HepG2 (cell line): Measurements from ENCODE around the gene ZNF446. TPM values are rescaled to one million over a fixed set of nuclear protein-coding genes. Genes with fewer than 3 reads are reported as not detected.

Experiments
- HINFP ChIP-seq: sonication (generic); formaldehyde crosslinking; IDR thresholded peaks from 2 replicates; pipeline ENCODE4 v1.4.0; 2020; ENCODE audit warnings: low read depth, mild to moderate bottlenecking, missing genetic modification reagents
- MIER3 ChIP-seq: IDR thresholded peaks from 2 replicates; pipeline ENCODE4 v1.6.1; 2016; ENCODE audit warnings: missing compliant biosample characterization, borderline replicate concordance
- NCOR1 ChIP-seq: fragments of 200-600 bp; sonication (generic); IDR thresholded peaks from 2 replicates; pipeline ENCODE4 v1.7.0; 2017; ENCODE audit warnings: antibody characterized with exemption, low read length, borderline replicate concordance
- PCBP1 ChIP-seq: fragments of 200-400 bp; formaldehyde crosslinking; IDR thresholded peaks from 2 replicates; pipeline ENCODE4 v1.6.1; 2017; ENCODE audit warnings: mild to moderate bottlenecking, low read depth, low read length, borderline replicate concordance
- U2AF2 ChIP-seq: fragments of 200-400 bp; formaldehyde crosslinking; IDR thresholded peaks from 2 replicates; pipeline ENCODE4 v1.6.1; 2017; ENCODE audit warnings: low read depth, mild to moderate bottlenecking, low read length
- ZBTB21 ChIP-seq: sonication (generic); formaldehyde crosslinking; IDR thresholded peaks from 2 replicates; pipeline ENCODE4 v1.4.0; 2020; ENCODE audit warnings: missing genetic modification reagents
- ZBTB40 ChIP-seq, 2 experiments: fragments of 450-650 bp in 1 of 2; sonication (generic) in 1 of 2; formaldehyde crosslinking in 1 of 2; IDR thresholded peaks; 2 replicates each; pipeline versions ENCODE4 v1.6.1 to v1.8.0; 2016 to 2022; ENCODE audit warnings: antibody characterized with exemption in 1 of 2, mild to moderate bottlenecking in 1 of 2, missing genetic modification reagents in 1 of 2
- ZMAT5 ChIP-seq: sonication (generic); formaldehyde crosslinking; IDR thresholded peaks from 2 replicates; pipeline ENCODE4 v1.5.0; 2020; ENCODE audit warnings: mild to moderate bottlenecking, low read depth, missing genetic modification reagents, borderline replicate concordance
- ZMYM4 ChIP-seq: sonication (generic); formaldehyde crosslinking; IDR thresholded peaks from 2 replicates; pipeline ENCODE4 v1.8.1; 2023; ENCODE audit warnings: mild to moderate bottlenecking, missing genetic modification reagents
- ZNF503 ChIP-seq: sonication (generic); formaldehyde crosslinking; IDR thresholded peaks from 2 replicates; pipeline ENCODE4 v1.4.0; 2020; ENCODE audit warnings: missing genetic modification reagents
- ZNF570 ChIP-seq: sonication (generic); formaldehyde crosslinking; IDR thresholded peaks from 2 replicates; pipeline ENCODE4 v1.4.0; 2020; ENCODE audit warnings: mild to moderate bottlenecking, missing genetic modification reagents, borderline replicate concordance
- ZNF572 ChIP-seq: sonication (generic); formaldehyde crosslinking; IDR thresholded peaks from 2 replicates; pipeline ENCODE4 v1.5.1; 2020; ENCODE audit warnings: mild to moderate bottlenecking, missing genetic modification reagents
- ZNF619 ChIP-seq: sonication (generic); formaldehyde crosslinking; IDR thresholded peaks from 2 replicates; pipeline ENCODE4 v1.4.0; 2020; ENCODE audit warnings: mild to moderate bottlenecking, missing genetic modification reagents
- ZNF777 ChIP-seq: sonication (generic); formaldehyde crosslinking; IDR thresholded peaks from 2 replicates; pipeline ENCODE4 v1.4.0; 2020; ENCODE audit warnings: missing genetic modification reagents
- ZNF850 ChIP-seq: sonication (generic); formaldehyde crosslinking; conservative IDR thresholded peaks from 2 replicates; pipeline ENCODE4 v1.9.0; 2021; ENCODE audit warnings: mild to moderate bottlenecking, missing genetic modification reagents
- polyA plus RNA-seq, 8 experiments: library from polyadenylated mRNA; depleted of rRNA in 3 of 8; stranded (reverse) in 7 of 8; unstranded in 1 of 8; fragments of >200 nt; fragmentation: Illumina TruSeq in 4 of 8; extraction: Trizol in 4 of 8; gene quantifications; 2 replicates each; pipeline versions ENCODE4 v1.2.1 to v1.2.3, GENCODE V29; 2011 to 2016; ENCODE audit warnings: low read depth in 4 of 8, missing spikeins in 1 of 8, mixed read lengths in 1 of 8; ENCODE audit not compliant: insufficient read depth in 1 of 8
- total RNA-seq, 5 experiments: library from RNA; depleted of rRNA; stranded (reverse); fragments of >200 nt; fragmentation: Illumina TruSeq; extraction: Trizol; gene quantifications; 2 replicates each; pipeline ENCODE4 v1.2.3, GENCODE V29; 2016; ENCODE audit warnings: low read depth in 1 of 5

Gene ZNF446
- total and polyA plus RNA-seq, 2 of the 13 experiments (the other 11 are each of a cell fraction or from before 2014, with no cell fraction given) = 3.0 to 3.6 TPM

- TF ChIP-seq ZBTB40 (IDR thresholded peaks at IDR 0.05) (peak; percentile 98), ZBTB40 (CRISPR knock-in tag; IDR thresholded peaks at IDR 0.05) (peak; percentile 92), ZNF777 (CRISPR knock-in tag) (peak; percentile 80), PCBP1 (peak; percentile 93), ZNF572 (CRISPR knock-in tag) (0 out of 2 replicates have a peak, but pooled peaks have one; percentile 81), HINFP (CRISPR knock-in tag) (peak; percentile 88), MIER3 (peak; percentile 95), ZNF850 (peak; percentile 88; the same call in 1 of the 2 replicates), ZMYM4 (CRISPR knock-in tag) (peak; percentile 96), ZMAT5 (no peak), NCOR1 (0 out of 2 replicates have a peak, but pooled peaks have one; percentile 75), ZNF503 (no peak; the same call in 1 of the 2 replicates), ZBTB21 (CRISPR knock-in tag) (peak; percentile 68), U2AF2 (no peak), ZNF619 (peak; percentile 78), ZNF570 (CRISPR knock-in tag) (0 out of 2 replicates have a peak, but pooled peaks have one; percentile 74)
These were observed 43.5 kb downstream of the ZNF446 start, which contains the start of gene ZBTB45 (continued) for GRCh38 chr19:58519355-58520256.
